ENCODE results near the gene IFIT3. TPM values are rescaled to one million over a fixed set of nuclear protein-coding genes. Genes with fewer than 3 reads are reported as not detected.
"Not testable (repeated sequence)": the region's sequence is repeated elsewhere in the genome, so short reads cannot be mapped to it uniquely, and the experiment has no call there.

The IFIT3 gene
- total RNA-seq, 1 donor from 2014 or later: 8.4 TPM

DNA sequence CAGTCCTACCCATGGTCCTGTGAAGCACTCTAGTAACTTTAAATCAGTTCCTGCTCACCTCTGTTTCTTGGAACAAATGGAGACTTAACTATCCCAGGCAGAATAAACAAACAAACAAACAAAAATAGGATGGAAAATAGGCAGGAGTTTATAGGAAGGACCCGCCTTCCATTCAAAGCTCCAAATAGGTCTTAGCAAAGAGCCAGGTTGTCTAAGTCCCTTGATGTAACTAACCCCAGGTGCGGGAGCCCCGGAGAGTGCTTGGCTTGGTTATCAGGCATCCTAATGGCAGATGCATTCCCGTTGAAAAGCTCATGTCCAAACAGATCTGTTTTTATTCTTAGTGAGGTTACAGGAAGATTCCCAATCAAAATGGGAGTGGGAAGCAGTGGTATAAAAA lies 23.8 kb upstream of the IFIT3 start:
- no peak for DNase-seq

DNA sequence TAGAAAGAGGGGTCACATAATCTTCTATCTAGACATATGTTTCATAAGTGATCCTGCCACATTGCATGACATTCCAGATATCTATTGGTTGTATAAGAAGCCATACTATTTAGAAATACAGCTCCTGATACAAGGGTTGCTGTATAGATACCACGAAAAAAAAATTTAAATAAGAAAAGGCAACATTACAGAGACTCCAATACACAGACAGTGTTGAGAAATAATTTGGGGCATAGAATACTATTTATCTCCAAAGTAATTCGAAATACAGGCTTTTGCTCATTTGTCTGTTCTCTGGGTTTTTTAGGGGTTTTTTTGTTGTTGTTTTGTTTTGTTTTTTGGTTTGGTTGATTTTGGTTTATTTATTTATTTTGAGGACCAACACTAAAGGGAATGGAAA lies 23.4 kb upstream of the IFIT3 start:
- DNase-seq: no peak

DNA sequence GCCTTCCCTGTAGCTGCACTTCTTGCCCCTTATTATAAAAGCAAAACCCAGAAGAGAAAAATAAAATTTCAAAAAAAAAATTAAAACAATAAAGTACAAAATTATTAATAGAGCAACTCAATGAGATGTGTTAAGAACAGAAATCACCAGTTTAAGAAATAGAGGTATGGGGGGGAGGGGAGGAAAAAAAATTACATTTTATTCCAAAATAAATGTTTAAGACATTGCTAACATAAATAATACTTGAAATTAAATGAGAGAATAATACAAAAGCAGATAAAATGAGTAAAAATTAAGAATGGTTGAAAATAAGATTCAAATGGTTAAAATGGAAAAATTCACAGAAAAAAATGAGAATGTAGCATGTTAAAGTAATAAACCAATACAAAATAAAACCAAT lies 22.9 kb upstream of the IFIT3 start:
- DNase-seq: no peak

DNA sequence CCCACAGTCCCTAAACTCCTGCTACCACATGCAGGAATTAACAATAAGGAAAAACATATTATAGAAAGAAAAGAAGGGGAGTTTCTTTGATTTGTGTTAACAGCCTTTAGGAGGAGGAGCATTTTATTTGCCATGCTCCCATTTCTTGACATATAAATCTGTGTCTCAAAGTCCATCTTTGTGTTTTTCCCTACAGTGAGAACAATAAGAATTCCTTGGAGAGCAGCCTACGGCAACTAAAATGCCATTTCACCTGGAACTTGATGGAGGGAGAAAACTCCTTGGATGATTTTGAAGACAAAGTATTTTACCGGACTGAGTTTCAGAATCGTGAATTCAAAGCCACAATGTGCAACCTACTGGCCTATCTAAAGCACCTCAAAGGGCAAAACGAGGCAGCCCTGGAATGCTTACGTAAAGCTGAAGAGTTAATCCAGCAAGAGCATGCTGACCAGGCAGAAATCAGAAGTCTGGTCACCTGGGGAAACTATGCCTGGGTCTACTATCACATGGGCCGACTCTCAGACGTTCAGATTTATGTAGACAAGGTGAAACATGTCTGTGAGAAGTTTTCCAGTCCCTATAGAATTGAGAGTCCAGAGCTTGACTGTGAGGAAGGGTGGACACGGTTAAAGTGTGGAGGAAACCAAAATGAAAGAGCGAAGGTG lies 21.9 kb upstream of the IFIT3 start:
- DNase-seq: no peak

DNA sequence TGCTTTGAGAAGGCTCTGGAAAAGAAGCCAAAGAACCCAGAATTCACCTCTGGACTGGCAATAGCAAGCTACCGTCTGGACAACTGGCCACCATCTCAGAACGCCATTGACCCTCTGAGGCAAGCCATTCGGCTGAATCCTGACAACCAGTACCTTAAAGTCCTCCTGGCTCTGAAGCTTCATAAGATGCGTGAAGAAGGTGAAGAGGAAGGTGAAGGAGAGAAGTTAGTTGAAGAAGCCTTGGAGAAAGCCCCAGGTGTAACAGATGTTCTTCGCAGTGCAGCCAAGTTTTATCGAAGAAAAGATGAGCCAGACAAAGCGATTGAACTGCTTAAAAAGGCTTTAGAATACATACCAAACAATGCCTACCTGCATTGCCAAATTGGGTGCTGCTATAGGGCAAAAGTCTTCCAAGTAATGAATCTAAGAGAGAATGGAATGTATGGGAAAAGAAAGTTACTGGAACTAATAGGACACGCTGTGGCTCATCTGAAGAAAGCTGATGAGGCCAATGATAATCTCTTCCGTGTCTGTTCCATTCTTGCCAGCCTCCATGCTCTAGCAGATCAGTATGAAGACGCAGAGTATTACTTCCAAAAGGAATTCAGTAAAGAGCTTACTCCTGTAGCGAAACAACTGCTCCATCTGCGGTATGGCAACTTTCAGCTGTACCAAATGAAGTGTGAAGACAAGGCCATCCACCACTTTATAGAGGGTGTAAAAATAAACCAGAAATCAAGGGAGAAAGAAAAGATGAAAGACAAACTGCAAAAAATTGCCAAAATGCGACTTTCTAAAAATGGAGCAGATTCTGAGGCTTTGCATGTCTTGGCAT lies 21.1 kb upstream of the IFIT3 start:
- no peak for DNase-seq

DNA sequence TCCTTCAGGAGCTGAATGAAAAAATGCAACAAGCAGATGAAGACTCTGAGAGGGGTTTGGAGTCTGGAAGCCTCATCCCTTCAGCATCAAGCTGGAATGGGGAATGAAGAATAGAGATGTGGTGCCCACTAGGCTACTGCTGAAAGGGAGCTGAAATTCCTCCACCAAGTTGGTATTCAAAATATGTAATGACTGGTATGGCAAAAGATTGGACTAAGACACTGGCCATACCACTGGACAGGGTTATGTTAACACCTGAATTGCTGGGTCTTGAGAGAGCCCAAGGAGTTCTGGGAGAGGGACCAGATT lies 20.6 kb upstream of the IFIT3 start:
- DNase-seq: no peak

DNA sequence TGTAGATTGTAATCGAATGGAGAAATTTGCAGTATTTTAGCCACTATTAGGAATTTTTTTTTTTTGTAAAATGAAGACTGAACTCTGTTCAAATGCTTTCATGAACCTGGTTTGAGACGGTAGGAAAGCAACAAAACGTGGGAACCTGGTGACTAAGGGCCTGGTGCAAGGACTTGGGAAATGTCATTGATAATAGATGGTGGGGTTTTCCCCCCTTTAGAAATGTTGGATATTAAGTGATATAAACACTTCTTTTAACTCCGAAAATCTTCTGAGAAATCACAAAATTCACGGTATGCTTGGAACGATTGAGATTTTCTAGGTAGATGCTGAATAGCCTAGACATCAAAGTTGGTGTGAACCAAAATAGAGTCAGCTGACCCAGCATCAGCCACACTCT lies 19.5 kb upstream of the IFIT3 start:
- DNase-seq: no peak

DNA sequence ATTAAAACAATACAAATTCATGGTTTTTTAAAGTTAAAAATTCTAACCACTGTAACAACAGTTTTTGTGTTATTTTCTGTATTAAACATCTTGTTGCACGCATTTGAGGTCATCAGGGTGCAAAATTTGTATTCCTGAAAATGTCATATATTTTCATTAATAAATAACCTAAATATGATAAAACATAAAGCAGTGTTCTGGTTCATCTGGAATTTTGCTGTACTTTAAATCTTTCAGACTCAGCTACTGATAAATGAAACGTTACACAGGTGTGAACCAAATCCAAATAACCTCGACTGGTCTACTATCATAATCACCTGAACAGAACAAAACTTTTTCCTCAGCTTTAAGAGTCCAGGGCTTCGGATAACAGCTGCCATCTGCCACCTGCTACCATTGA lies 19.1 kb upstream of the IFIT3 start:
- DNase-seq: no peak

DNA sequence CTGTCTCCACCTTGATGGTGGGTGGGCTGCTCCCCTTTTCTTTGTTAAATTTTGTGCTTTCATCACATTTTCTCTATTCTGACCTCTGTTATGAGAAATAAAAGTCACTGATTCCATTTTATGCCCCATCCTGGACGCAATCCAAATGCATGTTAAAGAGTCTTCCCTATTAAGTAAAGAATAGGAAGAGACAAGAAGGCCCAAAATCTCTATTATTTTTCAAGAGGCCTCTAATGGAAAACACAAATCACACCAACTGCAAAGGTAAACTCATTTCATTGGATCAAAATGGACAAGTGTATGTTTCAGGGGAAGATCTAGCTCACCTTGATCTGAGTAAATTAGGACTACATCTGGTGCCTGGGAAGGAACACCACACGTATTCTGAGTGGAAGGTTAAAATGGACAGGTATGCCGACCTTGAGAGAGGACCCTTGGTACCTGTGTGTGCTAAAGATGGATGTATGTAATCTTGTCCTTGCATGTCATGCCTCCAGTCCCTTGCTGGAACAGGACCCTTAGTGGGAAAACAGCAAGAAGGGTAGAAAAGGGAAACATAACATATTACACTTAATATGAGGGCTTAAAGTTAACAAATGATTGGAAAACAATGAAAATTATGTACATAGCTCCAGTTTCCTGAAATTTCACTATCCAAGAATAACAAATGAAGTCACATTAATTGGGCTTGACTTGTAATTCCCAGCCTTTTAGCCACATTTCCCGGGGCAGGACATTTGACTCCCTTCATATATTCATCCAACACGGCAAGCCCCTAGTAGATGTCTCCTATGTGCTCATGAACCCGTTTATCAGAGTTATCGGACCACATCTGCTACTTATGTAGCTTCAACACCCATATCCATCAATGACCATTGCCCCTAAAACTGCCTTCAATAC lies 18.4 kb upstream of the IFIT3 start:
- no peak for DNase-seq

DNA sequence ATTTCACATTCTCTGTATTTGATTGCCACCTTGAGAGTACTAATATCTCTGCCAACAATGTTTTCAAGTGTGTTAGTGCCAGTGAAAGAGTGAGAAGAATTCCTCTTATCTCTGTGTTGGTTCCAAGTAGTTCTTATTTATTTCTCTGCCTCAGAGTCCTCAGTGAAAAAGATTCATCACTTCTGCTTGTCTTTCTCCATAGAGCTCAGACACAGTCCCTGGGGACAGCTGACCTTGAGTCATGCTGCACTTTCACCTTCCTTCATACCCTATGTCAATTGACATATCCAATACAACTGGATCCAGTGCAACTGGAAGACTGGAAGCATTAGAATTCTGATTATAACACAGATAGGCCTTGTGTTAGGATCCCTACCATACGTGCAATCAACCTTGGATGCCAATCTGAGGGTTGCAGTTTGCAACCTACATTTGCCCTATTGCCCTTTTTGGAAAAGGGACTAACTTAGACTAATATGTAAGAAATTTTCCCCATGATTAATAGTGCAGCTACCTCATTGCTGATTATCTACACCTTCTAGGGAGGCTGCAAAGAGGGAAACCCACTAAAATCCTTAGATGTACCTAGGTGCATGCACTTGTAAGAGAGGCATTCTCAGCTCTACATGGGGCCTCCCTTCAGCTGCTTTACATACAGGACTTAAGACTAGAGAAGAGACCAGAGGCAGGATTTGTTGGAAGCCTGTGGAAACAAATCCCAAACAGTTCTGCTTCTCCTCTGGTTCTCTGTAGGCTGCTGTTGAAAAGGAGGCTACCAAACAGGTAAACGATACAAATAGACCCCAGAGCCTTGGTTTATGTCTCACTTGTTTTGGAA lies 17.5 kb upstream of the IFIT3 start:
- DNase-seq: no peak

DNA sequence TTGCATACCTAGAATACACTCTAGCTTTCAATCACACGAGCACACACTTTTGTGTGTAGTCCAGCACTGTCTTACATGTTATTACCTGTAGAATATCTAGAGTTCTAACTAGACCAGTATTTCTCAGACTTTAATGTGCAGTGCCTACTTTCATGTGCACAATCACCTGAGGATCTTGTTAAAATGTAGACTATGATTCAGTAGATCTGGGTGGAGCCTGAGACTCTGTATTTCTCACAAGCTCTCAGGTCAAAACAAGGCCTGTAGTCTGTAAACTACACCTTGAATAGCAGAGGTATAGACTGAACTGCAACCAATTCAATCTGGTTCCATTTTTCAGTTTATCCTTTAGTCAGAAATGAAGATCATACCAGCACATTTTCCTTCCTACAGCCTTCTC lies 14.8 kb upstream of the IFIT3 start:
- no peak for DNase-seq

DNA sequence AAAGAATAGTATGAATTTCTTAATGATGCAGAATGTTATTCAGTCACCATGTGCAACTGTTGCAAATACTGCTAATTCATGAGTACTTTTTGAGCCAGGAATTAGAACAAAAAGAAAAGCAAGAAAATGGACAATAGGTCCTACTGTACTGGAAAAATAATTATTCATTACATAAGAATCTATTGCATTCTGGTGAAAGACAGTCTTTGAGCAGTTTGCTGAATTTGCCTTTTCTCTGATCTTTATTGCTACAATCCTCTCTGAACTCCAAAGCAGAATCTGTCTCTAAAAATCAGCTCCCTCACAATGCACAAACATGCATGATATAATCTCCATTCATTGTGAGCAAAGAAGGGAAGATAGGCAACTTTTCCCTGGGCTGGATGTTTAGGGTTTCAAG lies 13.1 kb upstream of the IFIT3 start:
- no peak for DNase-seq

DNA sequence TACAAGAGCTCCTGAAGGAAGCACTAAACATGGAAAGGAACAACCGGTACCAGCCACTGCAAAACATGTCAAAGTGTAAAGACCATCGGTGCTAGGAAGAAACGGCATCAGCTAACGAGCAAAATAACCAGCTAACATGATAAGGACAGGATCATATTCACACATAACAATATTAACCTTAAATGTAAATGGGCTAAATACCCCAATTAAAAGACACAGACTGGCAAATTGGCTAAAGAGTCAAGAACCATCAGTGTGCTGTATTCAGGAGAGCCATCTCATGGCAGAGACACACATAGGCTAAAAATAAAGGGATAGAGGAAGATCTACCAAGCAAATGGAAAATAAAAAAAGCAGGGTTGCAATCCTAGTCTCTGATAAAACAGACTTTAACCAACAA lies 9.8 kb upstream of the IFIT3 start:
- DNase-seq: not testable (repeated sequence)

DNA sequence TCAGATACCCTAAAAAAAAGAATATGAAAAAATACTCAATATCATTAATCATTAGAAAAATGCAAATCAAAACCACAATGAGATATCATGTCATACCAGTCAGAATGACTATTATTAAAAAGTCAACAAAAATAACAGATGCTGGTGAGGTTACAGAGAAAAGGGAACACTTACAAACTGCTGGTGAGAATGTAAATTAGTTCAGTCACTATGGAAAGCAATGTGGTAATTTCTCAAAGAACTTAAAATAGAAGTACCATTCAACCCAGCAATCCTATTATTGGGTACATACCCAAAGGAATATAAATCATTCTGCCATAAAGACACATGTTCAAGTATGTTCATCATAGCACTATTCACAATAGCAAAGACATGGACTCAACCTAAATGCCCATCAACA lies 2.7 kb upstream of the IFIT3 start:
- not testable (repeated sequence) for DNase-seq

DNA sequence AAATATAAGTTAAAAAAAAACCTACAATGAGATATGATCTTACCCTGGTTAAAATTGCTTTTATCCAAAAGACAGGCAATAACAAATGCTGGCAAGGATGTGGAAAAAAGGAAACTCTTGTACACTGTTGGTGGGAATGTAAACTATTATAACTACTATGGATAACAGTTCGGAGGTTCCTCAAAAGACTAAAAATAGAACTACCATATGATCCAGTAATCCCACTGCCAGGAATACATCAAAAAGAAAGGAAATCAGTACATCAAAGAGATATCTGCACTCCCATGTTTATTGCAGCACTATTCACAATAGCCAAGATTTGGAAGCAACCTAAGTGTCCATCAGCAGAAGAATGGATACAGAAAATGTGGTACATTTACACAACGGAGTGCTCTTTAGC lies 1.9 kb upstream of the IFIT3 start:
- DNase-seq: not testable (repeated sequence)

DNA sequence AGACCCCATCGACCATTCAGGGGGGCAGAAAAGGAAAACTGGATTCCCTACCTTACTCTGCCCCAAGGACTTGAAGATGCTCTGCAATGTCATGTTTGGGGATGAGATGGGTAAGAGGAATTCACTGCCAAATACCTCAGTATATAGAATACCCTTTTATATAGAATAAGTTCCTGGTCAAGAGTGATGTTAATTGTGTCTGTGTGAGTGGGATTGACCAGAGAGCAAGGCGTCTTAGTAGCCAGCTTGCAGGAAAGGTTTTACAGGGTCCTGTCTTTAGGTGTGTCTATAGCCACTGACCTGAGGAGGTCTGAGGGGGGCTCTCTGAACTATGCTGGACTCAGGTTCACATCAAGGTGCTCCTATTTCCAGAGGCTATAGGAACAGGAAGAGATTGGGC lies 1.4 kb downstream of the IFIT3 start:
- no peak for DNase-seq

DNA sequence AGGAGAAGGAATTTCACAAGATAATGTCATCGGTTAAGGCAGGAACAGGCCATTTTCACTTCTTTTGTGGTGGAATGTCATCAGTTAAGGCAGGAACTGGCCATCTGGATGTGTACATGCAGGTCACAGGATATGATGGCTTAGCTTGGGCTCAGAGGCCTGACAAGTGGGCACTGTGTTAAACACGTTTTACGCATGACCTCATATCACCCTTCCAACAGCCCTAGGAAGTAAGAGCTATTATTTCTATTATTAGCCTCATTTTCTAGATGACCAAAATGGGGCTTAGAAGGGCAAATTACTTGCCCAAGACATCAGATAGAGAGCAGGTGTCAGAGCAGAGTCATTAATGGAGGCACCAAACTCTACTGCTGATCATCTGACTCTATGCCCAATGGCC lies 2.2 kb downstream of the IFIT3 start:
- DNase-seq: not testable (repeated sequence)

DNA sequence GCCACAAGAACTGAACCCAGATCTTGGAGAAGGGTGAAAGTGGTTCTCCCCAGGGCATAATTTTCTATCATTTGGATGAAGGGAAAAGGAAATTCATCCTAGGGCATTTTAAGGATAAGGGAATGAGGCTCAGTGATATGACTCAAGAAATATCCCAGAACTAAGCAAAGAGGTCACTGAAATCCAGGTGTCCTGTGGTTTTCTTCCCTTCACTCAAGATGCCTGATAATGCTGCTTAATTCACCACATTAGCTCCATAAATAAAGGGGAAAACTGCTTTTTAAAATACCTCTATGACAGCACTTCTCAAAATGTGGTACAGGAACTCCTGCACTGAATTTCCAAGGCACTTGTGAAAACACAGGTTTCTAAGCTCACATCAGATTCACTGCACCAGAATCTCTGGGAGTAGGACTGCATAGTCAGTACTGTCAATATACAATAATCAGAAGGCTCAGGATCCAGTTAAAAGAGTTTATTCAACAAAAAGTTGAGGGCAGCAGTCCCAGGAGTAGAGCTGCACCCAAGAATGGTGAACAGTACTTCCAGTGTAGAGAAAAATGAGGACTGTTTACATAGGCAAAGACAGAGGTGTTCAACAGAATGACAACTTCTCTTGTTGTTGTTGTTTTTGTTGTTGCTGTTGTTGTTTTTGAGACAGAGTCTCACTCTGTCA lies 2.9 kb downstream of the IFIT3 start:
- DNase-seq: no peak

DNA sequence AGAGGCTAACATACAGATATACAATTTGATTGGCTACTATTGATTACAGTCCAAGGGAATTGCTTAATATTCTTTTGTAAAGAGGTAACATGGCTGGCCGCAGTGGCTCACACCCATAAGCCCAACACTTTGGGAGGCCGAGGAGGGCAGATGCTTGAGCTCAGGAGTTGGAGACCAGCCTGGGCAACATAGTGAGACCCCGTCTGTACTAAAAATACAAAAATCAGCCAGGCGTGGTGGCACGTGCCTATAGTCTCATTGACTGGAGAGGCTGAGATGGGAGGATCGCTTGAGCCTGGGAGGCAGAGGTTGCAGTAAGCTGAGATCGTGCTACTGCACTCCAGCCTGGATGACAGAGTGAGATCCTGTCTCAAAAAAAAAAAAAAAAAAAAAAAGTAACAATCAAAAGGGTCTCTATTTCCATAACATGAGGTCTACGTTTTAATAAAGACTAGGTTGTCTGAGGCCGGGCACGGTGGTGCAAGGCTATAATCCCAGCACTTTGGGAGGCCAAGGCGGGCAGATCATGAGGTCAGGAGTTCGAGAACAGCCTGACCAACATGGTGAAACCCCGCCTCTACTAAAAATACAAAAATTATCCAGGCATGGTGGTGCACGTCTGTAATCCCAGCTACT lies 3.8 kb downstream of the IFIT3 start:
- DNase-seq: not testable (repeated sequence)

DNA sequence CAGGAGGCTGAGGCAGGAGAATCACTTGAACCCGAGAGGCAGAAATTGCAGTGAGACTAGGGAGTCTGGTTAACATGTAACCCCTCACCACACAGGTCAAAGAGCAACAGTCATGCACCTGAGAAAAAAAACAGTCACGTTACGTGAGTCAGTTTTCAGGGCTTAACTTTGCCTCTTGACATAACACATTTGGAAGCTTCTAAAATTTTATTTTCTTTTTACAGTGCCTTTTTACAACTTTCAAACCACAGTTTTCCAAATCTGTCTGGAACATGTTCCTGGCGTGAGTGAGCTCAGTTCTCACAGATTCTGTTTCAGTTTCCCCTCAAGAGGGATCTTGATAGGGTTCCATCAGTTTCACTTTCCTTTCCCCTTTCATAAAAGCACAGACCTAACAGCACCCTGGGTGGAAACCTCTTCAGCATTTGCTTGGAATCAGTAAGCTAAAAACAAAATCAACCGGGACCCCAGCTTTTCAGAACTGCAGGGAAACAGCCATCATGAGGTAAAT lies 4.4 kb downstream of the IFIT3 start:
- DNase-seq: peak; percentile 16

DNA sequence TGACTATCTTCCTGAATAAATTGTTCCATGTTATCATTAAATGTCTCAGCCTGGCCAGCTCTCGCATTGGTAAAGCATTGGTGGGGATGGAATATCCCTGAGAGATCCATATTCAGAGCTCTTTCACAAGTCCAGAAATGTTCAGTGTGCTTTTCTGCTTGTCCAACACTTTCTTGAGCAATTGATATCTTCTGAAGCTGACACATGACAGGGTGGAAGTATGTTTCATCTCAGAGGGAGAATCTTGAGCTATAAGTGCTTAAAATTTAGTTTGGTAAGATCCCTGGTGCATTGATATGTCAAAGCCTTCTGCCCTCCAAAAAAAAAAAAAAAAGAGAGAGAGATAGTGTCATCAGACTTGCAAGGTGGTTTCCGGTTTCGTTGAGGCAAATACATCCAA lies 7.4 kb downstream of the IFIT3 start:
- DNase-seq: no peak
